OCI-LY1 (cell line): Measurements from ENCODE around the gene TXNDC17.

Experiments
- EZH2 ChIP-seq: fragments of 200-600 bp; sonication (generic), shearing (Covaris generic); IDR thresholded peaks from 2 replicates; pipeline ENCODE4 v1.8.0; 2017; ENCODE audit warnings: borderline replicate concordance, mixed run types, mild to moderate bottlenecking, antibody characterized with exemption, low read length, moderate library complexity, mixed read lengths
- TF ChIP-seq, protein P1 (sequence below): fragments of 200-600 bp; sonication (generic), shearing (Covaris generic); IDR thresholded peaks from 2 replicates; pipeline ENCODE4 v1.5.1; 2017; ENCODE audit warnings: mild to moderate bottlenecking, antibody characterized with exemption, low read length, moderate library complexity, mixed read lengths

DNA sequence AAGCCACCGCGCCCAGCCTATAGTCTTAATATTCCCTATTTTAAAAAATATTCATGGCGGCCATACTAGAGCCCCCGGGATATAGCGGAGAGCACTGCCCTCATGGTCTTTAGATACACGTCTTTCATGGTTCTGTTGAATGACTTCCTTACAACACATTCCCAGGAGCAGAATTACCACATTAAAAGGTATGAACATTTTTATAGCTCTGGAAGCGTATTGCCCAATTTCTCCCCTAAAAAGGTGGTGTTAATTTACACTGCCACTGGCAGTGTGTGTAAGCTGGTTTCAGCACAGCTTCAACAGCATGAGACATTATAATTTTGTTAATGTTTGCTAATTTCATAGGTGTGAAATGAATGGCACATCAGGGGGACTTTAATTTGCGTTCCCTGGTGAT is 29.7 kb downstream of the TXNDC17 start:
- TF ChIP-seq, protein P1, sequence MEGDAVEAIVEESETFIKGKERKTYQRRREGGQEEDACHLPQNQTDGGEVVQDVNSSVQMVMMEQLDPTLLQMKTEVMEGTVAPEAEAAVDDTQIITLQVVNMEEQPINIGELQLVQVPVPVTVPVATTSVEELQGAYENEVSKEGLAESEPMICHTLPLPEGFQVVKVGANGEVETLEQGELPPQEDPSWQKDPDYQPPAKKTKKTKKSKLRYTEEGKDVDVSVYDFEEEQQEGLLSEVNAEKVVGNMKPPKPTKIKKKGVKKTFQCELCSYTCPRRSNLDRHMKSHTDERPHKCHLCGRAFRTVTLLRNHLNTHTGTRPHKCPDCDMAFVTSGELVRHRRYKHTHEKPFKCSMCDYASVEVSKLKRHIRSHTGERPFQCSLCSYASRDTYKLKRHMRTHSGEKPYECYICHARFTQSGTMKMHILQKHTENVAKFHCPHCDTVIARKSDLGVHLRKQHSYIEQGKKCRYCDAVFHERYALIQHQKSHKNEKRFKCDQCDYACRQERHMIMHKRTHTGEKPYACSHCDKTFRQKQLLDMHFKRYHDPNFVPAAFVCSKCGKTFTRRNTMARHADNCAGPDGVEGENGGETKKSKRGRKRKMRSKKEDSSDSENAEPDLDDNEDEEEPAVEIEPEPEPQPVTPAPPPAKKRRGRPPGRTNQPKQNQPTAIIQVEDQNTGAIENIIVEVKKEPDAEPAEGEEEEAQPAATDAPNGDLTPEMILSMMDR, result no peak
- no peak for TF ChIP-seq EZH2
